MM.1S (cell line): Measurements from ENCODE around the gene CHD6.

Experiments used
- DNase-seq: peaks from one replicate; pipeline ENCODE4 v3.0.0-alpha.2; 2015
- H2AFZ ChIP-seq: fragments of 300-600 bp; sonication (generic); 2 replicates; pipeline ENCODE4 v1.6.0; 2016; ENCODE audit warnings: antibody characterized with exemption, low read length
- H3F3A ChIP-seq: fragments of 300-600 bp; sonication (generic); 2 replicates; pipeline ENCODE4 v1.6.1; 2016; ENCODE audit warnings: mild to moderate bottlenecking, antibody characterized with exemption, low read length, moderate library complexity, mixed read lengths; ENCODE audit not compliant: insufficient read depth
- H3K27ac ChIP-seq: fragments of 300-600 bp; sonication (generic); 2 replicates; pipeline ENCODE4 v1.5.1; 2016; ENCODE audit warnings: mild to moderate bottlenecking, low read length
- H3K27me3 ChIP-seq: fragments of 300-600 bp; sonication (generic); replicated peaks from 2 replicates; pipeline ENCODE4 v1.6.0; 2016; ENCODE audit warnings: low read length; ENCODE audit not compliant: insufficient read depth
- H3K36me3 ChIP-seq: fragments of 300-600 bp; sonication (generic); replicated peaks from 2 replicates; pipeline ENCODE4 v1.6.1; 2016; ENCODE audit warnings: mild to moderate bottlenecking, low read length, mixed read lengths; ENCODE audit not compliant: insufficient read depth
- H3K4me1 ChIP-seq: fragments of 300-600 bp; sonication (generic); 2 replicates; pipeline ENCODE4 v1.6.1; 2016; ENCODE audit warnings: low read length, mixed read lengths
- H3K4me2 ChIP-seq: fragments of 300-600 bp; sonication (generic); 2 replicates; pipeline ENCODE4 v1.6.0; 2016; ENCODE audit warnings: low read depth, low read length
- H3K4me3 ChIP-seq: fragments of 300-600 bp; sonication (generic); 2 replicates; pipeline ENCODE4 v1.5.1; 2016; ENCODE audit warnings: low read length, mixed read lengths
- H3K79me2 ChIP-seq: fragments of 300-600 bp; sonication (generic); 2 replicates; pipeline ENCODE4 v1.6.1; 2016; ENCODE audit warnings: mixed run types, low read length, mixed read lengths
- H3K9ac ChIP-seq: fragments of 300-600 bp; sonication (generic); 2 replicates; pipeline ENCODE4 v1.6.1; 2016; ENCODE audit warnings: low read length, mixed read lengths
- H3K9me2 ChIP-seq: fragments of 300-600 bp; sonication (generic); replicated peaks from 2 replicates; pipeline ENCODE4 v1.6.1; 2016; ENCODE audit warnings: mild to moderate bottlenecking, low read length, mixed read lengths; ENCODE audit not compliant: insufficient read depth
- H3K9me3 ChIP-seq: fragments of 300-600 bp; sonication (generic); replicated peaks from 2 replicates; pipeline ENCODE4 v1.6.1; 2016; ENCODE audit warnings: mild to moderate bottlenecking, low read length, mixed read lengths; ENCODE audit not compliant: insufficient read depth
- H4K20me1 ChIP-seq: fragments of 300-600 bp; sonication (generic); 2 replicates; pipeline ENCODE4 v1.6.1; 2016; ENCODE audit warnings: mild to moderate bottlenecking, low read length, moderate library complexity, mixed read lengths; ENCODE audit not compliant: insufficient read depth
- CTCF ChIP-seq: fragments of 300-600 bp; sonication (generic); IDR thresholded peaks from 2 replicates; pipeline ENCODE4 v1.5.1; 2016; ENCODE audit warnings: antibody characterized with exemption, low read length, mixed read lengths
- EZH2 ChIP-seq: fragments of 300-600 bp; sonication (generic); optimal IDR thresholded peaks from 2 replicates; pipeline ENCODE3; 2017; ENCODE audit warnings: low read depth, mild to moderate bottlenecking, antibody characterized with exemption, low read length, mixed read lengths
- EZH2phosphoT487 ChIP-seq: fragments of 300-600 bp; sonication (generic); IDR thresholded peaks from 2 replicates; pipeline ENCODE4 v1.6.1; 2018; ENCODE audit warnings: antibody characterized with exemption, low read length

Gene CHD6

GRCh38 chr20:41395667-41396664 lies 222.2 kb downstream of the CHD6 start:
- no peak overlapping the region for H2AFZ ChIP-seq
- H3K27ac ChIP-seq = no peak overlapping the region

GRCh38 chr20:41394931-41395666 lies 223.1 kb downstream of the CHD6 start:
- H3K4me3 ChIP-seq = no peak overlapping the region
- H3K9ac ChIP-seq = no peak overlapping the region
- no peak overlapping the region for H3K4me2 ChIP-seq
- H3K9me2 ChIP-seq = no peaks in the 10 kb centered on the region
- no peak for DNase-seq
- no peaks in the 10 kb centered on the region for H3K27me3 ChIP-seq
- H3F3A ChIP-seq = no peaks in the 10 kb centered on the region
- no peaks in the 10 kb centered on the region for H3K9me3 ChIP-seq
- H3K79me2 ChIP-seq = no peaks in the 10 kb centered on the region
- H2AFZ ChIP-seq = no peak overlapping the region
- TF ChIP-seq EZH2 = no peak
- TF ChIP-seq EZH2phosphoT487 = no peak
- no peak for TF ChIP-seq CTCF
- no peaks in the 10 kb centered on the region for H3K4me1 ChIP-seq
- no peaks in the 10 kb centered on the region for H3K36me3 ChIP-seq
- no peak overlapping the region for H3K27ac ChIP-seq
- no peaks in the 10 kb centered on the region for H4K20me1 ChIP-seq

More at GRCh38 chr20:41395667-41396664, 222.2 kb downstream of the CHD6 start:
- Histone ChIP-seq H3K36me3 (no peaks in the 10 kb centered on the region), H3K9ac (no peak overlapping the region), H3K79me2 (no peaks in the 10 kb centered on the region), H3K27me3 (no peaks in the 10 kb centered on the region), H3K4me2 (no peak overlapping the region), H3K4me3 (no peak overlapping the region), H3K9me3 (no peaks in the 10 kb centered on the region), H4K20me1 (no peaks in the 10 kb centered on the region), H3K4me1 (no peaks in the 10 kb centered on the region), H3F3A (no peaks in the 10 kb centered on the region), H3K9me2 (no peaks in the 10 kb centered on the region)
- no peak for TF ChIP-seq EZH2
- TF ChIP-seq CTCF = no peak
- TF ChIP-seq EZH2phosphoT487 = no peak
- DNase-seq = no peak

GRCh38 chr20:41394081-41394480 lies 224.1 kb downstream of the CHD6 start:
- Histone ChIP-seq H2AFZ (no peak overlapping the region), H3K79me2 (no peaks in the 10 kb centered on the region), H3K4me3 (no peak overlapping the region), H3F3A (no peaks in the 10 kb centered on the region), H3K36me3 (no peaks in the 10 kb centered on the region), H3K9me3 (no peaks in the 10 kb centered on the region), H3K4me1 (no peaks in the 10 kb centered on the region), H3K9me2 (no peaks in the 10 kb centered on the region), H3K27me3 (no peaks in the 10 kb centered on the region), H3K9ac (no peak overlapping the region), H3K27ac (no peak overlapping the region), H4K20me1 (no peaks in the 10 kb centered on the region), H3K4me2 (no peak overlapping the region)
- DNase-seq = no peak
- TF ChIP-seq EZH2phosphoT487 = no peak
